SW480 (cell line): ENCODE measurements around the gene PDE4D.

Experiments
- DNase-seq: peaks from one replicate; pipeline ENCODE4 v3.0.0-alpha.2; 2016; ENCODE audit warnings: low spot score

PDE4D gene

GRCh38 chr5:59204114-59204897 is 689.2 kb downstream of the PDE4D start:
- no peak for DNase-seq

- DNase-seq = no peak
Observed at GRCh38 chr5:59199868-59200267, 693.7 kb downstream of the PDE4D start.

GRCh38 chr5:59198832-59199231 is 694.7 kb downstream of the PDE4D start:
- DNase-seq = no peak

- DNase-seq = no peak
Observed at GRCh38 chr5:59198365-59198764, 695.2 kb downstream of the PDE4D start.

- DNase-seq = no peak
Observed at GRCh38 chr5:59197911-59198310, 695.6 kb downstream of the PDE4D start.

GRCh38 chr5:59193616-59194319 is 699.8 kb downstream of the PDE4D start:
- no peak for DNase-seq

GRCh38 chr5:59190746-59191145 is 702.8 kb downstream of the PDE4D start:
- DNase-seq = no peak

- no peak for DNase-seq
Observed at GRCh38 chr5:59189472-59190244, 703.9 kb downstream of the PDE4D start.

- peak; percentile 70 for DNase-seq
Observed at GRCh38 chr5:59188419-59189225, 704.9 kb downstream of the PDE4D start.

GRCh38 chr5:59187857-59188256 is 705.7 kb downstream of the PDE4D start:
- no peak for DNase-seq

GRCh38 chr5:59186623-59187022 is 706.9 kb downstream of the PDE4D start:
- DNase-seq = no peak

- no peak for DNase-seq
Observed at GRCh38 chr5:59185757-59186385, 707.7 kb downstream of the PDE4D start.

GRCh38 chr5:59184769-59185168 is 708.8 kb downstream of the PDE4D start:
- DNase-seq = no peak

- DNase-seq = no peak
Observed at GRCh38 chr5:59182760-59183159, 710.8 kb downstream of the PDE4D start.

GRCh38 chr5:59180515-59180914 is 713.0 kb downstream of the PDE4D start:
- no peak for DNase-seq

- DNase-seq = no peak
Observed at GRCh38 chr5:59179704-59180103, 713.8 kb downstream of the PDE4D start.

- no peak for DNase-seq
Observed at GRCh38 chr5:59178482-59178881, 715.0 kb downstream of the PDE4D start.

GRCh38 chr5:59178071-59178470 is 715.5 kb downstream of the PDE4D start:
- no peak for DNase-seq

GRCh38 chr5:59177644-59178043 is 715.9 kb downstream of the PDE4D start:
- no peak for DNase-seq

GRCh38 chr5:59174248-59174844 is 719.2 kb downstream of the PDE4D start:
- DNase-seq = peak; percentile 84

GRCh38 chr5:59173578-59173977 is 719.9 kb downstream of the PDE4D start:
- no peak for DNase-seq
